Cardiac septum (tissue), 1 donor: Measurements from ENCODE around the gene TFEB. TPM values are rescaled to one million over a fixed set of nuclear protein-coding genes. Genes with fewer than 3 reads are reported as not detected.
A peak's percentile ranks its signal among the peaks of the same experiment; 100 is the strongest.

Experiments used
- DNase-seq: peaks from one replicate; pipeline ENCODE4 v3.0.0-alpha.2; 2020; ENCODE audit warnings: low spot score
- intact Hi-C: fragments of 100-400 bp; cut with DNase I; formaldehyde crosslinking; loops from one replicate; pipeline ENCODE4 v1.14.0; 2022
- total RNA-seq: library from RNA; stranded (reverse); fragmentation: NEBNext Ultra II Directional; extraction: Animal tissue kit (Norgen Biotek cat#: 25700); gene quantifications from one replicate; pipeline ENCODE4 v1.2.1, GENCODE V29; 2021
- donor health status: DM: no; HTN: no; CAD: no.

TFEB gene
- total RNA-seq, 1 donor from 2014 or later: 45.6 TPM

DNA sequence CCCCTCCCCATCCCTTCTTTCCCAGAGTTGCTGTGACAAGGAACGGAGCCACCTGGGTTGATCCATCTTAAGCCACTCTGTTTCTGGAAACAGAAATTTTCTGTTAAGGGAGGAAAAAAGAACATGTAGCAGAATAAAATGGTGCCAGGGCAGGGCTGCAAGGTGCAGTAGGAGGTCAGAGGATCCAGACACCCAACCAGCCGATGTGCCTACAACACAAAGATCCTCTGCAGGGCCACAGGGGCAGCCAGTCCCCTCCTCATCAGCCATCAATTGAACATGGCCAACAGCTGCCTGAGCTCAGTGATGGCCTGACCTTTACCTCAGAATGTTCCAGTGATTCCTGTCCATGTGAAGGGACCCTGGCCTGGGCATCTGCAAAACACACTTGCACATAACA is 85.3 kb downstream of the TFEB start:
- intact Hi-C loops: no loop called here
- DNase-seq: no peak

DNA sequence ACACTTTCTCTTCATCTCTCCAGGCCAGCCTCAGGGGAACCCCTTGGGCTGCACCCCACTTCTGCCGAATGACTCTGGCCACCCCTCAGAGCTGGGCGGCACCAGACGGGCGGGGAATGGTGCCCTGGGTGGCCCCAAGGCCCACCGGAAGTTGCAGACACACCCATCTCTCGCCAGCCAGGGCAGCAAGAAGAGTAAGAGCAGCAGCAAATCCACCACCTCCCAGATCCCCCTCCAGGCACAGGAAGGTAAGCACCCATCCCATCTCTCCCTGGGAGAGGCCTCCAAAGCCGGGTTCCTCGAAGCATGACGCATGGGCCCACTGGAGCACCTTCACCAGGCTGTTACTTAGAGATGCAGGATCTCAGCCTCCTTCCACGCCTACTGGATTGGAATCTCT is 85.8 kb downstream of the TFEB start:
- DNase-seq: no peak
- intact Hi-C loops: no loop called here

DNA sequence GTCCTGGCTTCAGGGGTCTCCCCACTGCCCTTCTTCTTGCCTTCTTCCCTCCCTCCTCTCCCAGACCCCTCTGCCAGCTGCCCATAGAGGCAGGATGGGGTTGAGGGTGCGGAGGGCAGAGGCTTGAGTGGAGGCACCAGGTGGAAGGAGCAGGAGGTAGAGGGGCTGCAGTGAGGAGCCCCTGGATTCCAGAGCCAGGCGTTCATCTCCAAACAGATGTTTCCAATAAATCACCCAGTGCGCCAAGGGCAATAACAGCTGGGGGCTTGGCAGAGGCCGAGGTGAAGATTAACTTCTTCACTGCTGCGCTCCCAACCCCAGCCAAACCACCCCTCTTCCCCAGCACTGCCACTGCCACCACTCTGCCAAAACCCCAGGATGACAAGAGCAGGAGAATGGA is 86.5 kb downstream of the TFEB start:
- no peak for DNase-seq
- intact Hi-C loops: no loop called here

DNA sequence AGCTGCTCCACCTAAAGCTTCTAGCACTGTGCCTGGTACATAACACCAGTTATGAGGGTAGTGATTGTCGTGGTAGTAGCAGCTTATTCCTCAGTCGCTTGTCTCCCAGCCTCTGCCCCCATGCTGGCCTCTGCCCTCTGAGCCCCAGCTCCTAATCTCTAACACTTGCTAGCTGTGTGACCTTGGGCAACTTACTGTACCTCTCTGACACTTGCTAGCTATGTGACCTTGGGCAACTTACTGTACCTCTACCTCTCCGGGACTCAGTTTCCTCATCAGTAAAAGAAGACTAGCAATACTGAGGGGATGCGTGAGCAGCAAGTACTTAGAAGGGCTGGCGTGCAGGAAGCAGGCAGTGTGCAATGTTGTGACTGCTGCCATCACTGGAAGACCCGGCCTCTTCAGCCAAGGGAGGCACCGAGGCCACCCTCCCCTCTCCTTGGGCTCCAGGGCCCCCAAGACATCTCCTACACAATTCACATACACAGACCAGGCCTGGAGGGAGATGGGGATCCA is 87.3 kb downstream of the TFEB start:
- intact Hi-C loops: no loop called here

DNA sequence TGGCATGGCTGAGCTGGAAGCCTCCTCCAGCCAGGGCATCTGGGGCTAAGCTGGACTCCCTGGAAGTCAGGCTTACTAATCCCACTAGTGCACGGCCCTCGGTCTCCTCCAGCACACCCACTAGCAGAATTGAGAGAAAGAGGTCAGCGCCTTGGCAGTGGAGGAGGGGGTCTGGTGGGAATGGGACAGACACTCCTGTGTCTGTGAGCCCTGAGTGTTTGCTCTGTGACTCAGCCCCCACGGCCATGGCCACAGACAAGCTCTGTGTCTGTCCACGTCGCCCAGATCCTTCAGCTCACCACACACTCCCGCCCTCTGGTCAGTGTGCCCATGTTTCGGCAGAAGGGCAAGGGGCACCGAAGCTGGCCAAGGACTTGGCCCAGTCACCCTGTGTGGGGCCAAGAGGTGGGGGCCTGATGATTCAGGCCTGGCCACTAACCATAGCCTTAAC is 88.3 kb downstream of the TFEB start:
- intact Hi-C loops: no loop called here

More for the DNA sequence above, 87.3 kb downstream of the TFEB start:
- no peak for DNase-seq

DNA sequence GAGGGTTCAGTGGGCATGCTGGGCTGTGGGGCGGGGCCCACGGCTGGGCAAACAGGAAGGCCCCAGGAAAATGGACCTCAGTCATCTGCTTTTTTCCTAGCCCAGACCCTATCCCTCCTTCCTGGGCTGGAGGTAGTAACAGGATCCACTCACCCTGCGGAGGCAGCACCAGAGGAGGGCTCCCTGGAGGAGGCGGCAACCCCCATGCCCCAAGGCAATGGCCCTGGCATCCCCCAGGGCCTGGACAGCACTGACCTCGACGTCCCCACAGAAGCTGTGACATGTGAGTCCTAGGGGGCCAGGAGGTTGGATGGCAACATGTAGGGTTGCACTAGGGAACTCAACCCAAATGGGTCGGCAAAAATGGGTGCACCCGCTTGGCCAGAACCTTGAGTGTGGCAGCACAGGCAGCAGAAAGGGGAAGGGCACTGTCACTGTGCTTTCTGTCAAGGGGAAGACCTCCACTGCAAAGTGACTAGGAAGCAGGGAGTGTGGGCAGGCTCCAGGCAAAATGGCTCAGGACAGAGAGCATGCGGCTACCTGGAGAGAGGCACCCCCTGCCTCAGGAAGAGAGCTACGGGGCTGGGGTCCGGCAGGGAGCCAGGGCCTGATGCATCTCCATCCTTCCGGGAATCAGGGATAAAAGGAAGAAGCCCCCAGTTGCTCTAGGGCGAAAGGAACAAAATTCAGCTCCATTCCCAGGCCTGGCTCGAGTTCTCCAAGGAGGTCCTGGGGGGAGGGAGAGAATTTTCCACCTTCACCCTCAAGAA is 89.2 kb downstream of the TFEB start:
- DNase-seq: peak; percentile 50
- intact Hi-C loops: no loop called here

More for the DNA sequence above, 88.3 kb downstream of the TFEB start:
- no peak for DNase-seq

DNA sequence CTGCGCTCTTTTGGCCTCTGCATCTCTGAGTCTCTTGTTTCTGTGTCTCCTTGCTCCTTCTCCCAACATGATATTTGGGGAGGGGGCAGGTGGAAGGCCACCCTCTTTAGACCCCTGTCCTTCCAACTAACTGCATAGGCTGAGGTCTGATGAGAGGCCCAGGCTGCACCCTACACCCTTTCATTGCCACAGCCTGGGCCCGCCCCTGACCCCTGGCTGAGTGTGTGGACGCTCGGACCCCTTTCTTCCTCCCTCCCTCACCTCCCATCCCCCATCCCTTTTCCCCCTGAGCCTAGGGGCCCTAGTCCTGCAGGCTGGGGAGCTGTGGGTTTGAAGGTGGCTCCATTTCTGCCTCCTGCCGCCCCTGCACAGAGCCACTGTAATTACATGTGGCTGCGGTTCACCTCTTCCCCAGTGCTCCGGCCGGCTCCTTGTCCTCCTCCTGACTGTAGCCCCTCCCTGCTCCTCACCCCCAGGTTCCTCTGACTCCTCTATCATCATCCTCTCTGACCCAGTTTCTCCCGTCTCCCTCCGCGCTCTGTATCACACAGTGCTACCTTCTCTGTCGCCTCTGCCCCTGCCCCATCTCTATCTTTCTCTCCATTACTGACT is 90.3 kb downstream of the TFEB start:
- DNase-seq: peak; percentile 43
- intact Hi-C loops: no loop called here

DNA sequence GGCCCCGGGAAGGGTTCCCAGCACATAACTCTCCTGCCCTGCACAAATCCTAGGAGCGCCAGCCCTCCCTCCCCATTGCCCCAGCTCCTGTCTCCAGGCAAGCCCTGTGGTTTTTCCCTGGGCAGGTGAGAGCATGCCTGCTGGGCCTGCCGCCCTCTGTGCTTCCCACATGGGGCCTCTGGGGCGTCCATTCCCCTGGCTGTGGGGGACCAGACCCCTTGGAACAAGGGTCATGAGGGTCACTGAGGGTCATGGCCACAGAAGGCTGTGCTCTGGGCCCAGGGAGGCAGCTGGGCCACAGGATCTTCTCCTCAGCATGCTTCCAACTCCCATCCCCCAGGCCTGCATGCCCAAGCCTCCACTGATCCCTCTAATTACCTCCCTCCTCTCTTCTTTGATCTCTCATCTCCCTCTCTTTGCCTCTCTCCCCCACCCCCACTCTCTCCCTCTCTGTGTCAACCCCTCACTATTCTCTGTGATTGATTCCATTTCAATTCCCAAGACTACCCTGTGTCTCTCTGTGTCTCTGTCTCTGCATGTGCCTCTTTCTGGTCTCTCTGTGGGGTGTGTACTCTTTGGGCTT is 91.0 kb downstream of the TFEB start:
- DNase-seq: peak; percentile 15
- intact Hi-C loops: no loop called here

DNA sequence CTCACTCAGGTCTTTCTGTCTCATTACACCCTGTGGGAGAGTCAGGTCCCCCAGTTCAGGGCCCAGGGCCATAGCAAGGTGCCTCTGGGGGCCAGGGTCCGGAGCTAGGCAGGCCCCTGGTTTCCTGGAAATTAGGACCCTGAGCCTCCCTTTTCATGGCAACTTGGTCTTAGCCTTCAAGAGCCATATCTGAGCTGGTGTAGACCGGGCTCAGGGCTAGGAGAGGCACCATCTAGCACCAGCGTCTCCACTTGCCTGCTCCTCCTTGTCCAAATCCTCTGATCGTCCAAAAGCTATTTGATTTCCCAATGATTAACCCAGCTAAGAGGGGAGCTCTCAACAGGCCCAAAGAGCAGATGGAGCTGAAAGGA is 91.5 kb downstream of the TFEB start:
- intact Hi-C loops: no loop called here
- no peak for DNase-seq

DNA sequence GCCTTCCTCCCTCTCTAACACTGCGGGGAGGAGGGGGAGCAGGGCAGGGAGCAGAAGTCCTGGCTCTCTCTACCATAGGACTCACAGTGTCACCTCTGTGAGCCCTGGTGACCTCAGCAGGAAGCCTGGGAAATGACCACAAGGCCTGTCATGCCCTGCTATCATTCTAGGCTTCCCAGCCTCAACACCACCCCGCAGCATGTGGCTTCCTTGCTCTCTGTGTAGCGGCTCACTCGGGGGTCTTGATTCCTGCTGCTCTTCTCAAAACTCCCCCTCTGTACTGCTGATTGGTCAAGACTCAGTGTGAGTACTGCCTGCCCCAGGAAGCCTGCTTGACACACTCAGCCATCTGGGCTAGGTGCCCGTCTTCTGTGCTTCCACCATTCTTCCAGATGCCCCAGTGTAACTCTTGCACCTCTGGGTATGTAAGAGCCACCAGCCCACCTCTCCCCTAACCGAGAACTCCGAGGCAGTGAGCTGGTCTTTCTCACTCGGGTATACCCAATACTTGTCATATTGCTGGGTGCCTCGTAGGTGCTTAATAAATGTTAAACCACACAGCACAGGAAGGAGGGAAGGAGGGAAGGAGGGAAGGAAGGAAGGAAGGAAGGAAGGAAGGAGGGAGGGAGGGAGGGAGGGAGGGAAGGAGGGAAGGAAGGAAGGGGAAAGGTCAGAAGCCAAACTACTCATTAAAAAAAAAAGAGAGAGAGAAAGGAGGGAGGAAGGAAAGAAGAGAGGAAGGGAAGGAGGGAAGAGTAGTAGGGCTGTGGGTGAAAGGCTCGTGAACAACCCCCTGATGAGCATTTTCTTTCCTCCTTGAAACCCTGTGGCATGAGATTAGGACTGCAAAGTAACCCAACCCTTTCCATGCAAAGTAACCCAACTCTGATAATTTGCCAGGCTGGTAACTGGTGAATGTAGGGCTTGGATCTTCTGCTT is 92.2 kb downstream of the TFEB start:
- no peak for DNase-seq
- intact Hi-C loops: no loop called here

DNA sequence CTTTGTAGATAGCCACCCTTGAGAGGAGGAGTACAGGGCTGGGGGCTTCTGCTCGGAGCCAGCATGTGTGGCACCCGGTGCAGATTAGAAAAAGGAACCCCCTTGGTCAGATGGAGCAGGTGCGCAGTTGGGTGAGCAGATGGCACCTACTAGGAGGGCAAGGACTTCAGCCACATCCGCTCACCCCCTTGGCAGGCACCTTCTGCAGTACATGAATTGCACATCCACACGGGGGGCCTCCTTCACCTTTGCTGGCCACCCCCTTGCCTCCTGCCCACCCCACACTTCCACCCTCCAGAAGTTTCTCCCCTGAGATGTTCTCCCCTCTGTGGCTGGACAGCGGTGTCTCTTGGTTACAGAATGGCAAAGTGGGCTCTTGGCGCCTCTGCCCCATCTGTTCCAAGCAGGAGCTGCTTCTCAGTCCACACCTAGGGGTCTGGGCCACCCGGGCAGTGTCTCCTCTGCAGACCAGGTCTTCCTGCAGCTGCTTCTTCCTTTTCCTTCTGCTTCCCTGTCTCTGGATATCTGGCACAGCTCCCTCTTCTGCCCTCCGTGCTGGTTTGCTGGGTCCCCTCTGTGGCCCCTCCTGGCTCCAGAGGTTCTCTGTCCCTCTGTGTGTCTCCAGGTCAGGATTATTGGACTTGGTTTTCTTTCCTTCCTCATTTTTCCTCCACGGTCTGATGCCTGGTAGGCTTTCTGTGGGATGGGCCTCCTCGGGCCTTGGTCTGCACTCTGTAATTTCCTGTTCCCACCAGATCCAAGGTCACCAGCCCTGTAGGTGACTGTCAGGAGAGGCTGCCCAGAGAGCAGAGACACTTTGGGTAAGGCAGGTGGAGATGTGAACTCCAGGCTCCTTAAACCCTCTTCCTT is 93.1 kb downstream of the TFEB start:
- intact Hi-C loops: no loop called here
- no peak for DNase-seq

DNA sequence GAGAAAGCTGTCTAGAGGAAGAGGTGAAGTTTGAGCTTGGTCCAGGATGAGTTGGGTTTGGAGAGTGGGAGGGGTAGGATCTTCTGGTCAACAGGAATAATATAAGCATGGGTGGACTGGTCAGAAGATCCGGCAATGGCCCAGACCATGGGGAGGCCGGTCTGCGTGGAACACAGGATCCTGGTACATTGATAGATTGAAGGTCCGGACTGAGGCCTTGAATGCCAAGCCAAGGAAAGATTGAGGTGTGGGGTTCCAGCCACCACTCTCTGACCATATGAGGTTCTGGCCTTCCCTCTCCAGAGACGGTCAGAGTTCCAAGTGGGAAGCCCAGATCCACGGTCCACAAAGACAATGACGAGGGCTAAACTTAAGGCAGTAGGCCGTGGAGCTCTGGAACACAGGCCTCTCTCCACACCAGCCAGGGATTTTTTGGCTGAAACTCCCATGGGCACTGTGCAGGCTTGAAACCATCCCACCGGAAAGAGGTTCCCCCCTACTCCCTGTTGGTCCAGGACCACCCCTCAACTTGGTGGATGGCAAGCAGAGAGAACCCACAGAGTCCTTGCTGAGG is 94.0 kb downstream of the TFEB start:
- intact Hi-C loops: no loop called here
- DNase-seq: no peak

DNA sequence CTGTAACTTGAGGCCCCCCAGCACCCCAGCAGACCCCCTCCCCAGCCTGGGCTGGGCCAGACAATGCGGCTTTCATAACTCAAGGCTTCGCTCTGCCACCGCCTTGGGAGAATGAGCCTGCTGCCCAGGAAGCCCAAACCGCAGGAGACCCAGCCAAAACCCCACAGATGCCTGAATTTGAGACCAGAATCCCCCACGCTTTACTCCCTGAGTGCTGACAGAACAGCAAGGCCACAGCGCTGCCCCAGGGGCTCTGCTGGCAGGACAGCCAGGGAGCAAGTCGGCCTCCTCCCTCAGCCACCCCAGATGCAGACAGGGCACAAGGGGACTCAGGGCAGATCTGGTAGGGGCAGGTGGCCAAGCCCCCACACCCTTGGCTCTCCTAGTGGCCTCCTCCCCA is 95.0 kb downstream of the TFEB start:
- intact Hi-C loops: no loop called here
- no peak for DNase-seq

DNA sequence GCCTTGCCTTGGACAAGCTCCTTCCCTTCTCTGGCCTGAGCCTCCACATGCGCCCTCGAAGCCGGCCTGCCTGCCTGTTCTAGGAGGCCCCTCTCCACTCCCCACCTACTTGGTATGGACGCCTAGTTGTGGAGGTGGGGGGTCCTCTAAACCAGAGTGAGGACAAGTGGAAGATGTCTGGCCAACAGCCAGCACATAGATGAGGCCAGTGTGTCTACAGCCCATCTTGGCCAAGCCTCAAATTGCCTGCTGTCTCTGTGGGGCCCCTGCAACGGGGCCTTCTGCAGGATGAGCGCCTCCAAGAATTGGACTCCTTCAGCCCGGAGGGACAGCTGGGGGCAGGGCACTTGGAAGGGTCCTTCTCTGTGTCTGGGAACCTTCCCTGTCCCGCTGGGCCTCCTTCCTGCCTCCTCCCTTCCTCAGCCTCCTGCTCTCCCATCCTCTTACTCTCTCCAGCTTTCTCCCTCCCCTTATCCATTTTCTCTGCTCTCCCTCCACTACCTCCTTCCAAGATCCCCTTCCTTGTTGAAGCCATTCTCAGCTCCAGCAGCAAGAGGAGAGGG is 95.5 kb downstream of the TFEB start:
- DNase-seq: no peak

DNA sequence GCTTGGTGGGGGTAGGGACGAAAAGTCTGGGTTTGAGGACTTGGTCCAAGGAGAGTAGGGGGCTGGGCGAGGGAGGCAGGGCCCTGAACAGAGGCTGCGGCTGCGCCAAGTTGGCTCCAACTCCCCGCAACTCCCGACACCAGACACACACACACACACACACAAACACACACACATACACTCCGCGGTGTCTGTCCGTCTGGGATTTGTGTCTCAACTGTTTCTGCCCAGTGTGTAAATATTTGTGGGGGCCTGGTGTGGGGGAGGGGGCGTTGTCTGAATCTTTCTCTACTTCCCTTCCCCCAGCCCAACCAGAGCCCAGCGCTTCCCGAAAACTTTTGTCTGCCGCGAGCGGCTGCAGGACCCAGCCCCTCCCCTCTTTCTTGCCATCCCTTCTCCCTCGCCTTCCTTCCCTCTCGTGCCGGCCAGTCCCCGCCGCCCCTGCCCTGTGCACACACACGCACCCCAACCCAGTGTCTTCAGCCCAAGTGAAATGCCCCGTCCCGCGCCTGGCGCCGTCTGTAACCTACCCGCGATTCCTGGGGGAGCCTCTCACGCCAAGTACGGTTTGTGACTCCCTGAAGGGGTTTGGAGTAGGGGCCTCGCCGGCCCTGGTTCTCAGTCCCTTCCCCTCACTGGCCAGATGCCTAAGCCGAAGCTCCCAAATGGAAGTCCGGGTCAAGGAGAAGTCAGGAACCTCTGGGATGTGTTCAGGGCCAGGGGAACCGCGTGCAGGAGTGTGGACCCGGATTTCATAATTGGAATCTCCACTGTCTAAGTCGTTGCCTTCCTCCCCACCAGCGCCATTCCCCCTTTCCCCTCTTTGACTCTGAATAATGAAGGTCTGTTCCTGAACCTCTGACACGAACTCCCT is 96.2 kb downstream of the TFEB start:
- intact Hi-C loops: no loop called here
- DNase-seq: no peak

More for the DNA sequence above, 95.5 kb downstream of the TFEB start:
- intact Hi-C loops: no loop called here

DNA sequence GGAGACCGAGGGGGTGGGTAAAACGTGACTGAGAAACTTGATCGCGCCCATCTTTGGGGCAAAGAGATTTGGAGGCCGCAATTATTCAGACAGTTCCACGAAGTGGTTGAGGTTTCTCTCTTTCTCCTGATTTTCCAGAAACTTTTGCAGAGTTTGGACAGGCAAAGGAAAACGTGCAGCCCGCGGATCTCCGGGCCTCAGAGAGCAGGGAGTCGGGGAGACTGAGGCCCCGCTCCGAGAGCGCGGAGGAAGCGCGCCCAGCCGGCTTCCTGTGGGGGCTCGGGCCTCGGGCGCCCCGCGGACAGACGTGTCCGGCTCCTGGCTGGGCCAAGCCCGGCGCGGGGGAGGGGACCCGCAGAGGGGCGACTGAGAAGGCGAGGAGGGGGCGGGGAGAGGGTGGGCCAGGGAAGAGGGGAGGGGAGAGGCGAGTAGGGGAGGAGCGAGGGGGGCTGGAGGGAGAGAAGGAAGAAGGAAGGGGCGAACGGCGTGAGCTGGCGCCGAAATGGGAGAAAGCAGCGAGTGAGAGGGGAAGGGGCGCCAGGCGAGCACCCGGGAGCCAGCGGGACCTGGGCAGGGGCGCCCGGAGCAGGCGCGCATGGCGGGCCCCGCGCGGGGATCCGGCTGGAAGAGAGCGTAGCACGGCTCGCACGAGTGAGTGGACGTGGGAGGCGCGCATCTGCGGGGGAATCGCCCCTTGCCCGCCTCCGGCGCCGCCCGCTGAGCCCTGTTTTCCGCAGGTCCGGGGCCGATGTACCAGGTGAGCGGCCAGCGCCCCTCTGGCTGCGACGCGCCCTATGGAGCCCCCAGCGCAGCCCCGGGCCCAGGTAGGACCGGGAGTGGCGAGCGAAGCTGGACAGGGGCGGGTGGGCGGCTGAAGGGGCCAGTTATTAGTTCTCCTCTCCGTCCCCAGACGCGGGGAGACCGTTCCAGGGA is 97.1 kb downstream of the TFEB start, which contains the start of gene MDFI:
Gene MDFI (plus strand): TSS at position 467 of the 933 bp plus-strand sequence. CDS start 282 bp downstream, at position 749.
- no peak for DNase-seq
- intact Hi-C loops: no loop called here
